Cerebellar cortex (tissue), 1 donor: ENCODE results near the gene PPHLN1.
A peak's percentile ranks its signal among the peaks of the same experiment; 100 is the strongest.
"Not testable (repeated sequence)": the region's sequence is repeated elsewhere in the genome, so short reads cannot be mapped to it uniquely, and the experiment has no call there.

Experiments
- DNase-seq: peaks from one replicate; pipeline ENCODE4 v3.0.0-alpha.2; 2015; ENCODE audit warnings: low spot score

Gene PPHLN1

GRCh38 chr12:42323856-42324255, 2.1 kb upstream of the PPHLN1 start:
- DNase-seq: no peak

- peak; percentile 52 for DNase-seq
Observed at GRCh38 chr12:42325326-42325652, 678 bp upstream of the PPHLN1 start.

GRCh38 chr12:42326541-42327226, 717 bp downstream of the PPHLN1 start:
- peak; percentile 29 for DNase-seq

- no peak for DNase-seq
Observed at GRCh38 chr12:42327227-42327590, 1.2 kb downstream of the PPHLN1 start.

GRCh38 chr12:42330097-42330496, 4.1 kb downstream of the PPHLN1 start:
- not testable (repeated sequence) for DNase-seq

- DNase-seq: peak; percentile 67
Observed at GRCh38 chr12:42332301-42333285, 6.6 kb downstream of the PPHLN1 start.

- no peak for DNase-seq
Observed at GRCh38 chr12:42336286-42336685, 10.3 kb downstream of the PPHLN1 start.

GRCh38 chr12:42338280-42338679, 12.3 kb downstream of the PPHLN1 start:
- DNase-seq: no peak

GRCh38 chr12:42342028-42342427, 16.1 kb downstream of the PPHLN1 start:
- no peak for DNase-seq

GRCh38 chr12:42343721-42344120, 17.8 kb downstream of the PPHLN1 start:
- no peak for DNase-seq

- no peak for DNase-seq
Observed at GRCh38 chr12:42346403-42347002, 20.5 kb downstream of the PPHLN1 start.

- DNase-seq: not testable (repeated sequence)
Observed at GRCh38 chr12:42349119-42350020, 23.4 kb downstream of the PPHLN1 start.

GRCh38 chr12:42350021-42350407, 24.0 kb downstream of the PPHLN1 start:
- DNase-seq: not testable (repeated sequence)

- no peak for DNase-seq
Observed at GRCh38 chr12:42356344-42356743, 30.4 kb downstream of the PPHLN1 start.

- DNase-seq: no peak
Observed at GRCh38 chr12:42360747-42361403, 34.9 kb downstream of the PPHLN1 start.

- DNase-seq: no peak
Observed at GRCh38 chr12:42361909-42362646, 36.1 kb downstream of the PPHLN1 start.

- no peak for DNase-seq
Observed at GRCh38 chr12:42362647-42363260, 36.8 kb downstream of the PPHLN1 start.

GRCh38 chr12:42364692-42365091, 38.7 kb downstream of the PPHLN1 start:
- DNase-seq: no peak

GRCh38 chr12:42365486-42365885, 39.5 kb downstream of the PPHLN1 start:
- no peak for DNase-seq

- DNase-seq: no peak
Observed at GRCh38 chr12:42370013-42370412, 44.0 kb downstream of the PPHLN1 start.
